Activated naive CD4-positive, alpha-beta T cell treated with anti-CD3 and anti-CD28 coated beads, Interleukin-2, amount 10 ng/mL, durations not matched to agents 7 days and 5 days (primary cell): Measurements from ENCODE around the gene ACD.
"Not testable (repeated sequence)": the region's sequence is repeated elsewhere in the genome, so short reads cannot be mapped to it uniquely, and the experiment has no call there.

ENCODE experiments used
- CTCF ChIA-PET: fragments of 350-600 bp; sonication (Branson Sonifier 250); formaldehyde crosslinking; loops from one replicate; lab custom pipeline; 2021; ENCODE audit warnings: antibody characterized with exemption; lab: Charles Lee
- DNase-seq: peaks from one replicate; pipeline ENCODE4 v3.0.0-alpha.2; 2020
- H3K27ac Mint-ChIP-seq: one replicate; pipeline ENCODE4 v1.8.0; 2021; ENCODE audit warnings: mild to moderate bottlenecking, moderate library complexity, mixed read lengths
- H3K27me3 Mint-ChIP-seq: one replicate; pipeline ENCODE4 v1.8.0; 2021; ENCODE audit warnings: mild to moderate bottlenecking, mixed read lengths
- H3K36me3 Mint-ChIP-seq: one replicate; pipeline ENCODE4 v1.8.0; 2021; ENCODE audit warnings: mixed read lengths
- H3K4me1 Mint-ChIP-seq: one replicate; pipeline ENCODE4 v1.8.0; 2021; ENCODE audit warnings: mixed read lengths
- H3K4me3 Mint-ChIP-seq: one replicate; pipeline ENCODE4 v1.8.0; 2021; ENCODE audit warnings: mild to moderate bottlenecking, moderate library complexity, mixed read lengths
- H3K9me3 Mint-ChIP-seq: one replicate; pipeline ENCODE4 v1.8.0; 2021; ENCODE audit warnings: mixed read lengths

Gene ACD

GRCh38 chr16:67659675-67660563 lies at the start of gene ACD:
TSS of gene ACD (minus strand) at chr16:67660260. CDS start at chr16:67660220, 40 bp downstream.
- CTCF ChIA-PET, result interaction anchor here (1.1 to 4.9 kb wide), 4 partner anchors 16 to 139 kb away, joined by 3 to 33 read pairs (median 24); partner anchors contain the start of gene CARMIL2
- Mint-ChIP-seq H3K4me3 (peak within 1 kb of the TSS; percentile 95), H3K27me3 (no peaks in the 10 kb centered on the region), H3K4me1 (peaks cover 33% of the 10 kb centered on the region), H3K36me3 (peaks cover 24% of the 10 kb centered on the region), H3K9me3 (no peaks in the 10 kb centered on the region), H3K27ac (peak within 1 kb of the TSS; percentile 97)
- DNase-seq, result peak; percentile 93

- no peak overlapping the region for H3K27ac Mint-ChIP-seq
Measured at GRCh38 chr16:67709050-67709449, 49.0 kb upstream of the ACD start.

GRCh38 chr16:67708368-67708771 lies 48.3 kb upstream of the ACD start:
- Mint-ChIP-seq H3K36me3 (peaks cover 4% of the 10 kb centered on the region), H3K27ac (no peak overlapping the region), H3K4me1 (peaks cover 13% of the 10 kb centered on the region), H3K9me3 (no peaks in the 10 kb centered on the region), H3K27me3 (no peaks in the 10 kb centered on the region), H3K4me3 (no peak overlapping the region)
- CTCF ChIA-PET, result interaction anchor here (0.7 kb wide), 1 partner anchor 108 kb away, joined by 5 read pairs; no protein-coding TSS in a partner anchor
- no peak for DNase-seq

More at GRCh38 chr16:67709050-67709449, 49.0 kb upstream of the ACD start:
- CTCF ChIA-PET, result no interaction called here
- Mint-ChIP-seq H3K27me3 (no peaks in the 10 kb centered on the region), H3K4me3 (no peak overlapping the region), H3K36me3 (peaks cover 4% of the 10 kb centered on the region), H3K4me1 (peaks cover 9% of the 10 kb centered on the region), H3K9me3 (no peaks in the 10 kb centered on the region)
- no peak for DNase-seq

GRCh38 chr16:67707790-67708189 lies 47.7 kb upstream of the ACD start:
- H3K27me3 Mint-ChIP-seq, result no peaks in the 10 kb centered on the region
- no peak for DNase-seq
- CTCF ChIA-PET, result interaction anchor here (0.7 kb wide), 1 partner anchor 109 kb away, joined by 5 read pairs; no protein-coding TSS in a partner anchor
- peaks cover 19% of the 10 kb centered on the region for H3K4me1 Mint-ChIP-seq
- H3K27ac Mint-ChIP-seq, result no peak overlapping the region
- H3K9me3 Mint-ChIP-seq, result no peaks in the 10 kb centered on the region
- H3K36me3 Mint-ChIP-seq, result peaks cover 4% of the 10 kb centered on the region
- no peak overlapping the region for H3K4me3 Mint-ChIP-seq

GRCh38 chr16:67707210-67707609 lies 47.1 kb upstream of the ACD start:
- CTCF ChIA-PET, result no interaction called here
- Mint-ChIP-seq H3K27ac (no peak overlapping the region), H3K9me3 (no peaks in the 10 kb centered on the region), H3K4me3 (no peak overlapping the region), H3K27me3 (no peaks in the 10 kb centered on the region), H3K36me3 (peaks cover 4% of the 10 kb centered on the region), H3K4me1 (peaks cover 19% of the 10 kb centered on the region)
- no peak for DNase-seq

- Mint-ChIP-seq H3K4me1 (peaks cover 22% of the 10 kb centered on the region), H3K4me3 (no peak overlapping the region), H3K36me3 (no peaks in the 10 kb centered on the region), H3K27me3 (no peaks in the 10 kb centered on the region), H3K27ac (no peak overlapping the region), H3K9me3 (no peaks in the 10 kb centered on the region)
- no peak for DNase-seq
- CTCF ChIA-PET, result no interaction called here
Measured at GRCh38 chr16:67704110-67704509, 44.0 kb upstream of the ACD start.

- H3K27me3 Mint-ChIP-seq, result no peaks in the 10 kb centered on the region
- peak; percentile 45 for DNase-seq
- CTCF ChIA-PET, result no interaction called here
- peak overlapping the region; percentile 89 for H3K27ac Mint-ChIP-seq
- no peak overlapping the region for H3K4me3 Mint-ChIP-seq
- H3K9me3 Mint-ChIP-seq, result no peaks in the 10 kb centered on the region
- H3K4me1 Mint-ChIP-seq, result peaks cover 22% of the 10 kb centered on the region
- peaks cover 1% of the 10 kb centered on the region for H3K36me3 Mint-ChIP-seq
Measured at GRCh38 chr16:67703626-67704025, 43.6 kb upstream of the ACD start.

- Mint-ChIP-seq H3K4me3 (no peak overlapping the region), H3K36me3 (peaks cover 9% of the 10 kb centered on the region), H3K27ac (no peak overlapping the region), H3K9me3 (no peaks in the 10 kb centered on the region), H3K27me3 (no peaks in the 10 kb centered on the region), H3K4me1 (peaks cover 22% of the 10 kb centered on the region)
- no peak for DNase-seq
- CTCF ChIA-PET, result no interaction called here
Measured at GRCh38 chr16:67702130-67702529, 42.1 kb upstream of the ACD start.

GRCh38 chr16:67701420-67701819 lies 41.4 kb upstream of the ACD start:
- peaks cover 9% of the 10 kb centered on the region for H3K36me3 Mint-ChIP-seq
- no peak overlapping the region for H3K4me3 Mint-ChIP-seq
- no peak overlapping the region for H3K27ac Mint-ChIP-seq
- no peaks in the 10 kb centered on the region for H3K27me3 Mint-ChIP-seq
- no peaks in the 10 kb centered on the region for H3K9me3 Mint-ChIP-seq
- DNase-seq, result no peak
- H3K4me1 Mint-ChIP-seq, result peaks cover 22% of the 10 kb centered on the region
- CTCF ChIA-PET, result no interaction called here

- CTCF ChIA-PET, result no interaction called here
- Mint-ChIP-seq H3K36me3 (peaks cover 9% of the 10 kb centered on the region), H3K27ac (no peak overlapping the region), H3K4me3 (no peak overlapping the region), H3K27me3 (no peaks in the 10 kb centered on the region), H3K4me1 (peaks cover 17% of the 10 kb centered on the region), H3K9me3 (no peaks in the 10 kb centered on the region)
- DNase-seq, result no peak
Measured at GRCh38 chr16:67699265-67699664, 39.2 kb upstream of the ACD start.

- DNase-seq, result no peak
- CTCF ChIA-PET, result no interaction called here
- H3K27me3 Mint-ChIP-seq, result no peaks in the 10 kb centered on the region
Measured at GRCh38 chr16:67697422-67698185, 37.5 kb upstream of the ACD start.

GRCh38 chr16:67694611-67695010 lies 34.6 kb upstream of the ACD start:
- Mint-ChIP-seq H3K4me1 (peaks cover 9% of the 10 kb centered on the region), H3K27me3 (no peaks in the 10 kb centered on the region), H3K4me3 (no peak overlapping the region), H3K9me3 (no peaks in the 10 kb centered on the region), H3K36me3 (peaks cover 9% of the 10 kb centered on the region), H3K27ac (no peak overlapping the region)
- no peak for DNase-seq
- CTCF ChIA-PET, result no interaction called here

More at GRCh38 chr16:67697422-67698185, 37.5 kb upstream of the ACD start:
- Mint-ChIP-seq H3K27ac (peak overlapping the region; percentile 38), H3K4me1 (peaks cover 6% of the 10 kb centered on the region), H3K36me3 (peaks cover 9% of the 10 kb centered on the region), H3K9me3 (no peaks in the 10 kb centered on the region), H3K4me3 (no peak overlapping the region)

- H3K4me3 Mint-ChIP-seq, H3K36me3 Mint-ChIP-seq, DNase-seq, H3K27ac Mint-ChIP-seq, H3K4me1 Mint-ChIP-seq, H3K9me3 Mint-ChIP-seq, H3K27me3 Mint-ChIP-seq: not testable (repeated sequence)
- CTCF ChIA-PET, result interaction anchor here (0.6 to 1.0 kb wide), 2 partner anchors 172 to 190 kb away, joined by 3 to 4 read pairs; no protein-coding TSS in a partner anchor
Measured at GRCh38 chr16:67693517-67694285, 33.6 kb upstream of the ACD start.
